Cardiac muscle cell (in vitro differentiated cells and primary cell): Measurements from ENCODE around the gene COMMD2. TPM values are rescaled to one million over a fixed set of nuclear protein-coding genes. Genes with fewer than 3 reads are reported as not detected.

Source experiments
- DNase-seq, 2 donors: peaks; one replicate each; pipeline versions ENCODE4 v3.0.0 to v3.0.0-alpha.2; 2010 to 2017; ENCODE audit warnings: low read depth in 1 of 2, low spot score in 1 of 2
- H3K27ac ChIP-seq: fragments of 200-600 bp; sonication (generic); 2 replicates; pipeline ENCODE4 v1.5.1; 2016
- H3K27me3 ChIP-seq: fragments of 200-600 bp; sonication (generic); 2 replicates; pipeline ENCODE4 v1.6.0; 2016; ENCODE audit warnings: control low read depth
- H3K36me3 ChIP-seq: fragments of 200-600 bp; sonication (generic); 2 replicates; pipeline ENCODE4 v1.5.1; 2016; ENCODE audit warnings: control low read depth
- H3K4me1 ChIP-seq: fragments of 200-600 bp; sonication (generic); 2 replicates; pipeline ENCODE4 v1.8.1; 2017; ENCODE audit warnings: low read depth, mild to moderate bottlenecking, mixed run types
- H3K4me3 ChIP-seq: fragments of 200-600 bp; sonication (generic); 2 replicates; pipeline ENCODE4 v1.5.1; 2016; ENCODE audit warnings: mild to moderate bottlenecking
- H3K9me3 ChIP-seq: fragments of 200-600 bp; sonication (generic); 2 replicates; pipeline ENCODE4 v1.5.1; 2017; ENCODE audit warnings: low read depth, mild to moderate bottlenecking, control low read depth
- polyA plus RNA-seq: library from polyadenylated mRNA; unstranded; fragments of >200 nt; fragmentation: Nextera tagmentation; extraction: Ambion mirVana; gene quantifications from 2 replicates; pipeline ENCODE4 v1.2.1, GENCODE V29; 2016
- total RNA-seq: library from RNA; depleted of rRNA; stranded (reverse); fragments of >200 nt; gene quantifications from 2 replicates; pipeline ENCODE4 v1.2.3, GENCODE V29; 2016
- TF ChIP-seq, protein P1 (sequence below): IDR thresholded peaks from 2 replicates; pipeline ENCODE4 v1.5.1; 2012; ENCODE audit warnings: low read depth, mild to moderate bottlenecking, low read length

COMMD2 gene
- total and polyA plus RNA-seq, 2 experiments from 2014 or later: 30.9 to 42.8 TPM

DNA sequence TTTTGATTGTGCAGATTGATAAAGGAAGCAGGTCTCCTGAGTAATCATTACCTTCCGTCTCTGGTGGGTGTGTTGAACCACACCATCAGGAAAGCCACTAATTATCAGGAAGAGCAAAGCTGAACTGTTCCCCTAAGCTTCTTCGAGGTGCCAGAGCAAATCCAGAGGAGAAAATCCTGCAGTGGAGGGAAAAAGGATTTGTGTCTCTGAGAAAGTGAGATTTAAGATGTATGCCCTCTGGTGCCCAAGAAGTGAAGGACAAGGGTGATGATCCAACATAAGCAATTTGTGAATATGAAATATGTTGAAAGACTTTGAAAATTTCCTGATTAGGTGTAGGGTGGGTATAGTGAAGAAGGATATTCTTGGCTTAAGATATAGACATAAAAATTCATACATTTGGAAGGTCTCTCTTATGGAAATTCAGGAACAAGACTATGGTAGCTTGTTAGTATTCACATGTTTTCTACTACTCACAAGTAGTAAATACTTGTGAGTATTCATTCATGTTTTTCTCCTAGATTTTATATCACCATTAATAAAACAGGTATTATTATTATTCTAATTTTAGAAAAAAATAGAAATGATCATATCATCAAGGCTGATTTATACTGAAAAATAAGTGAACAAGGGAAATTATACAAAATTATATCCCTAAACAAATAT, 34.8 kb downstream of the COMMD2 start:
- H3K27ac ChIP-seq: no peak overlapping the region
- DNase-seq: peak; percentile 71 to 88
- H3K9me3 ChIP-seq: no peaks in the 10 kb centered on the region
- H3K4me3 ChIP-seq: no peak overlapping the region
- no peaks in the 10 kb centered on the region for H3K4me1 ChIP-seq
- no peaks in the 10 kb centered on the region for H3K36me3 ChIP-seq
- TF ChIP-seq, protein P1, sequence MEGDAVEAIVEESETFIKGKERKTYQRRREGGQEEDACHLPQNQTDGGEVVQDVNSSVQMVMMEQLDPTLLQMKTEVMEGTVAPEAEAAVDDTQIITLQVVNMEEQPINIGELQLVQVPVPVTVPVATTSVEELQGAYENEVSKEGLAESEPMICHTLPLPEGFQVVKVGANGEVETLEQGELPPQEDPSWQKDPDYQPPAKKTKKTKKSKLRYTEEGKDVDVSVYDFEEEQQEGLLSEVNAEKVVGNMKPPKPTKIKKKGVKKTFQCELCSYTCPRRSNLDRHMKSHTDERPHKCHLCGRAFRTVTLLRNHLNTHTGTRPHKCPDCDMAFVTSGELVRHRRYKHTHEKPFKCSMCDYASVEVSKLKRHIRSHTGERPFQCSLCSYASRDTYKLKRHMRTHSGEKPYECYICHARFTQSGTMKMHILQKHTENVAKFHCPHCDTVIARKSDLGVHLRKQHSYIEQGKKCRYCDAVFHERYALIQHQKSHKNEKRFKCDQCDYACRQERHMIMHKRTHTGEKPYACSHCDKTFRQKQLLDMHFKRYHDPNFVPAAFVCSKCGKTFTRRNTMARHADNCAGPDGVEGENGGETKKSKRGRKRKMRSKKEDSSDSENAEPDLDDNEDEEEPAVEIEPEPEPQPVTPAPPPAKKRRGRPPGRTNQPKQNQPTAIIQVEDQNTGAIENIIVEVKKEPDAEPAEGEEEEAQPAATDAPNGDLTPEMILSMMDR: peak; percentile 70
- no peaks in the 10 kb centered on the region for H3K27me3 ChIP-seq

- no peak for DNase-seq
- TF ChIP-seq, protein P1: no peak
Observed at GRCh38 chr3:149716984-149717383, 35.3 kb downstream of the COMMD2 start.

DNA sequence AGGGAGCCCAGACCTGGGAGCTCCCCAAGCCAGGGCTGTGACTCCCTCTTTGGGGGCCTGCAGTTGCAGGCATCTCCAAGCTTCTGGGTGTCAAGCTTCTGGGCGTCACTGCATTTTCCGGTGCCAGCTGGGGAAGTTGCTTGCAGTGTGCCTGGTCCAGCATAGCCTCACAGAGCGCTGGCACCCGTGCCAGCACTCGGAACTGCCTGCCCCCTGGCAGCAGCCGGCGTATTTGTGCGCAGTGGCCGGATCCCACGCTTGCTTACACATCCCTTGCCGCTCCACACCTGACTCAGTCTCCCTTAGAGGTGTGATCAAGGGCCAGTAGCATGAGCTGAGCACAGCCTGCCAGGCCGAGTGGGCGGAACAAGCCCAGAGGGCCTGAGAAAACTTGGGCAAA, 37.0 kb downstream of the COMMD2 start:
- TF ChIP-seq, protein P1: no peak
- H3K27me3 ChIP-seq: no peaks in the 10 kb centered on the region

More at GRCh38 chr3:149716984-149717383, 35.3 kb downstream of the COMMD2 start:
- H3K4me3 ChIP-seq: no peak overlapping the region
- no peaks in the 10 kb centered on the region for H3K4me1 ChIP-seq
- no peaks in the 10 kb centered on the region for H3K9me3 ChIP-seq
- H3K27me3 ChIP-seq: no peaks in the 10 kb centered on the region
- no peak overlapping the region for H3K27ac ChIP-seq
- no peaks in the 10 kb centered on the region for H3K36me3 ChIP-seq

GRCh38 chr3:149713730-149714654, 38.3 kb downstream of the COMMD2 start:
- TF ChIP-seq, protein P1: no peak
- DNase-seq: no peak
- H3K9me3 ChIP-seq: no peaks in the 10 kb centered on the region
- no peak overlapping the region for H3K27ac ChIP-seq
- H3K4me3 ChIP-seq: no peak overlapping the region
- H3K4me1 ChIP-seq: no peaks in the 10 kb centered on the region
- no peaks in the 10 kb centered on the region for H3K36me3 ChIP-seq
- no peaks in the 10 kb centered on the region for H3K27me3 ChIP-seq

More for the DNA sequence above, 37.0 kb downstream of the COMMD2 start:
- H3K4me1 ChIP-seq: no peaks in the 10 kb centered on the region
- H3K36me3 ChIP-seq: no peaks in the 10 kb centered on the region
- H3K4me3 ChIP-seq: no peak overlapping the region
- no peaks in the 10 kb centered on the region for H3K9me3 ChIP-seq
- DNase-seq: no peak
- H3K27ac ChIP-seq: no peak overlapping the region

DNA sequence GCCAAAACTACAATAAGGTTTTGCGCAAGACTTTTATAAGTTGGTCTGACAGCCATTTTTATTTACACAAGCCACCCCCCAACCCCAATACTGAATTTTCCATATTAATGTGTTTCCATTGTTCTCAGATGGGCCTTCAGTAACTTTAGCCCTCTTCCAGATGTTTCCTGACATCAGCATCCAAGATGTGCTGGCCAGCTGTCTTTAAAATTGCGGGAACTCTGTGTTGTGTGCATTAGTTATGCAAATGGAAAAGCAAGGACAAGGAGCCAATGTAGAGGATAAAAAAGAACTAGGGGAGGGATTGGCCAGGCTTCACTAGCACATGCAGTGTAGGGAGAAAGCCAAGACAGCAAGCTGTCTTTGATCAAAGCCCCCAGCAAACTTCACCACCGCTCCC, 45.4 kb downstream of the COMMD2 start:
- Histone ChIP-seq H3K27ac (no peak overlapping the region), H3K4me1 (no peaks in the 10 kb centered on the region), H3K27me3 (no peaks in the 10 kb centered on the region), H3K9me3 (no peaks in the 10 kb centered on the region), H3K36me3 (no peaks in the 10 kb centered on the region), H3K4me3 (no peak overlapping the region)
- DNase-seq: peak in 1 of 2 donors; percentile 54
- TF ChIP-seq, protein P1: no peak
